Inferior parietal cortex (tissue), 1 donor: ENCODE results near the gene IGF2.

Experiments used
- DNase-seq: peaks from one replicate; pipeline ENCODE4 v3.0.0-alpha.2; 2016; ENCODE audit errors: extremely low spot score

Gene IGF2

DNA sequence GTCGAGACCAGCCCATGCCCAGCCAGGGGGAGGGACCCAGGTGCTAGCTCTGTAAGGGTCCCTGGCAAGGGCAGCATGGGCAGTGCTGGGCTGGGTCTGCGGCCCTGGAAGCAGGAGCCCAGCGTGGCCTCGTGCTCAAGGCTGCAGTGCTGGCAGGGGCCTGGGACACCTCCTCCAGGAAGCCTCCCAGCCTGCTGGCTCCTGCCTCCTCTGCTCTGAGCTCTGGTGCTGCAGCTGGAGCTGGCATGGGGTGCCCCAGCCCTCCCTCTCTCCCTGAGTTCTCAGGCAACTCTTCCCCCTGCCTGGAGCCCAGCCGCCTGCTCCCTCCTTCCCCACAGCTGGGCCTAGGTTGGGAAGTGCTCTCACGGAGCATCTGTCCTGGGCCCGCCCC is 15.0 kb upstream of the IGF2 start:
- DNase-seq: no peak

DNA sequence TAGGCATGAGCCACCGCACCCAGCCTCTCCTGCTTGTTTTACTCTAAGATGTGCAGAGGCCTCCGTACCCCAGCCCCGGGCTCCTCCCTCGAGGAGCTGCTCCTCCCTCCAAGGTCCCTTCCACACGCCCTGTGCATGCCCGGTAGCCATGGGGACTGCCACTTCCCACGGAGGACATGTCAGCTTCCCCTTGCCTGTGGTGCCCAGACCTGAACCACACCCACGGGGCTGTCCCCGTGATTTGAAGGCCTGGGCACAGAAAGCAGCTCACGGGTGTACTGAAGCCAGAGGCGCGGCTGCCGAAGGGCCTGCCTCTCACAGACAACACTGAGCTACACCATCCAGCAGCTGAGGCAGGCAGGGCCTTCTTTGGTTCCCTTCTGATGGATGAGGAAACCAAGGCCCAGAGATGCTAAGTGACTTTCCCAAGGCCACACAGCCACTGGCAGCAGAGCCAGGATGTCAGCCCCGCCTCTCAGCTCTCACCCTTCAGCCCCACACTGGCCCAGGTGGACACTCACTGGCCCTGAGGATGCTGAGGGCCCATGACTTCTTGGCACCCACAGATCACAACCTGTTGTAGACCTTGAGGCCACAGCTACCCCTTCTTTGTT is 14.5 kb upstream of the IGF2 start:
- no peak for DNase-seq

DNA sequence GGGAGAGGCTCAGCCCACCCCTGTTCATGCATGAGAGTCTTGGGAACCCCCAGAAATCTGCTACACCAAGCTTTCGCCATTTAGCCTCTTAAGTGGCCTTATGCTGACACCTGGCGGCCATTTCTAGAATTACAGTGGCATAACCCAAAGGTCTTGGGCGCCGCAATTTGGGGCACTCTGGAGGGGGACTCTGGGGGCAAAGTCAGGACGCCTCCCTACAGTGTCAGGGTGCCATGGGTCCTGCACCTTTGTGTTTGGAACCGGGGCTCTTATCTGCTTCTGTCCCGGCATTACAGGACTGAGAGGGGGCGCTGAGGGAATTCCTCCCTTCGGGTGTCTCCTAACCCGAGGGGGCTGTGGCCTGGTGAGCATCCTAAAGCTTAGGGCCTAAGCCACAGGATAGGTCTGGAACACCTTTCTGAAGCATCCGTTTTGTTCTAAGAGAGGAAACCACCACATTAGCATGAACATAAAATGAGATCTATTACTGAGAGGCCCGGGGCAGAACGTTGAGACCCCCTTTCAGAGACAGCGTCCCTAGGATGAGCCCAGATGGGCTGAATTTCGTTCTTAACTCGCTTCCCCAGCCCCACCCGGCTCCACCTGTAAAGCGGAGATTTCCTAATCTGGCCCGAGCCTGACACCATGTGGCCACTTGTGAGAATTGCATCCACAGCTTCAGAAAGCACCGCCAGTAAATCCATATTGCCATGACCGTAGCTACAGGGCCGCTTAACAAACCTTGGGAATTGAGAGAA is 12.5 kb upstream of the IGF2 start:
- peak; percentile 87 for DNase-seq

DNA sequence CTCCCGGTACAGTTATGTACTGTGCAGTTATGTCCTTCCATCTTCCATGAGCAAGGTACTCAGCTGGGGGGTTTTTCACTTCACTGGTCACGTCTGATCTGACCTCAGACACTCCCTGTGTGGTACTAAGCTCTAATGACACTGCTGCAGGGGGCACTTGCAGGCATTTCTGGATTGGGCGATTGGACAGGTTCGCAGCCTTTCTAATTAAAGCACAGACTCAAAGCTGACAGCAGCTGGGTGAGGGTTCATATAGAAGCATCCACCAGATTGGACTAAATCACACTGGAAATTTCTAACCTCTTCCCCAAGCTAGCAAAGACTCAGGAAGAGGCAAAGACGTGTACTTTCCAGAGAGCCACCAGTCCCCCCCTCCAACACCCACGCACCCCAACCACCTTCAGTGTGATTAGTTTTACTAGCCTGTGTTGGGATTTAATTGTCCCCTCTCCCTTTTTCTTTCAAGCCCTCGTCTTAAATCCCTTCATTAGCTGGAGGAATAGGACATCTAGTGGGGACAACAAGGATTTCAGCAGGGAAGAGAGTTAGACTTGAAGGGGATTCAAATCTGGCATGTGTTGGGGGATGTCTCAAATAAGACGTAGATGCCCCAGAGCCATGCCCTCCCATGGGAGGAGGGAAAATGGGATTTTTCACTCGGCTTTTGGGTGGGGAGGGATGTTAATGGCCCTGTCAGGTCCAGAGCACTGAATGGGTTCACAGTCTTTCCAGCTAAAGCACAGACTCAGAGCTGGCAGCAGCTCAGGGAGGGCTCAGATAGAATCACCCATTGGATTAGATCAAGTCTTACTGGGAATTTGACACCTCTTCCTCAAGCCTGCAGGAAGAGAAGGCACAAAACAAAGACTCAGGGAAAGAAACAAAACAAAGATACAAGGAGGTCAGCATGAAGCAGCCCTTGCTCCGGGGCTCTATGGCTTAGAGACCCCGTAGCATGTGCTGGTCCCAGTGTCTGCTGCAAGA is 11.0 kb upstream of the IGF2 start:
- DNase-seq: peak; percentile 17

DNA sequence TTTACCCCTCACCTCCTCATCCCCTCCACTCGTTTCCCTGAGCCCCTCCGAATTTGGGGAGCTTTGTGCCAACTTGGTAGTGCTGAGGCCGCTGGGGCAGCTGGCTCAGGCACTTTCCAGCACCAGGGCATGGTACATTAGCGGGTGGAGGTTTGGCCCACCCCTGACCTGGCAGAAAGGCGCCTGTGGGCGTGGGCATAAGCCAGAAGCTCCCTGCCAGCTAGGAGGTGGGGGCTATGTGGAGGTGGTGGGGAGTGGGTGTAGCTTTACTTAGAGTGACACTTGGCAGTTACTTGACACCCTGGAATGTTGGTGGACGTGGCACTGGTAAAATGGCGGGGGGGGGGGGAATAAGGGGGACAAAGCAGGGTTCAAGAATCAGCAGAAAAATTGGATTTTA is 10.3 kb upstream of the IGF2 start:
- no peak for DNase-seq

DNA sequence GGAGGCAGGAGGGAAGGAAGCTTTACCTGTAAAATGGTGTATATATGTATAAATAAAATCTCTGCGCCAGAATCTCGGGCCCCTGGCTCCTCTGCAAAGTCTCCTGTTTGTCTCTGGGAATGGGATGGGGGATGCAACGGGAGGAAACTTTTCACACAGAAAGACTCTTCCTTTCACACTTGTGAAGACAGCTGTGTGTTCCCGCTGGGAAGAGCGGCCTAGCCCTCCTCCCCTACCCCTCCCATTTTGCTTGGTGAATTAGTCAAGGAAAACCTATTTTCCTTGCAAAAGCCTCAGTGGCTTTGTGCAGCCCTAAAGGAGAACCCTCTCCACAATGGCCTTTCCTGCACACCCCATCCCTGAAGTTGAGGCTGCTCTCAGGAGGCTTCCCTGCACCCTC is 9.4 kb upstream of the IGF2 start:
- no peak for DNase-seq

DNA sequence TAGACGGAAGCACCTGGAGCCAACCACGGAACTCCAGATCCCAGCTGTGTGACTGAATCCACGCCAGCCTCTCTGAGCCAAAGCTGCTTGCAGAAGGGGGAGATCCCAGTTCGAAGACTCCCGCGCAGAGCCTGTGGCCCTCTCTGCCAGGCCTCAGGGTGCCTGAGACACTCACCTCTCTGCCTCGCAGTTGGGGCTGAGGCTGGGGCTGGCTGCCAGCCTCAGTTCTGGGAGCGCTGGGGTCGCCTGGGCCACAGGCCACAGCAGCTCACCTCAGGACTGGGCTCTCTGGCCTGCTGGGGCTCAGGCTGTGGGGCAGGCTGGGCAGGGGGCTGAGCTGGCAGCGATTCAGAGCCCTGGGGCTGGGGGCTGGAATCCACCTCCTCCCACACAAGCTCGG is 8.2 kb upstream of the IGF2 start:
- no peak for DNase-seq

DNA sequence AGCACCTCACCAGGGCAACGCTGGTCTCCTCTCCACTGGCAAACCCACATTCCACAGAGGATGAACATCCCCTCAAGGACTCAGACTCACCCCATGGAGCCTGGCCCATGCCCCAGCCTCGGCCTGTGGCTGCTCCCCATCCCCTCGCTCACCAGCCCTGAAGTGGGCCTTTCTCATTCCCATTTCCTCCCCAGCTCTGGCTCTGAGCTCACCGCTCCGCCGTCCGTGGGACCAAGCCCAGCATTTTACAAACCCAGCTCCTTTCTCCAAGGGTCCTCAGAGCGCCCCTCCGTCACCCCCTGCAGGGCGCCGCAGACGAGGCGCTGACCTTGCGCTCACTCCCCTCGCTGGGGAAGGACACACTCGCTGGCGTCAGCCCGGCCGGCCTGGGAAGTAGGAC is 6.9 kb upstream of the IGF2 start:
- no peak for DNase-seq

DNA sequence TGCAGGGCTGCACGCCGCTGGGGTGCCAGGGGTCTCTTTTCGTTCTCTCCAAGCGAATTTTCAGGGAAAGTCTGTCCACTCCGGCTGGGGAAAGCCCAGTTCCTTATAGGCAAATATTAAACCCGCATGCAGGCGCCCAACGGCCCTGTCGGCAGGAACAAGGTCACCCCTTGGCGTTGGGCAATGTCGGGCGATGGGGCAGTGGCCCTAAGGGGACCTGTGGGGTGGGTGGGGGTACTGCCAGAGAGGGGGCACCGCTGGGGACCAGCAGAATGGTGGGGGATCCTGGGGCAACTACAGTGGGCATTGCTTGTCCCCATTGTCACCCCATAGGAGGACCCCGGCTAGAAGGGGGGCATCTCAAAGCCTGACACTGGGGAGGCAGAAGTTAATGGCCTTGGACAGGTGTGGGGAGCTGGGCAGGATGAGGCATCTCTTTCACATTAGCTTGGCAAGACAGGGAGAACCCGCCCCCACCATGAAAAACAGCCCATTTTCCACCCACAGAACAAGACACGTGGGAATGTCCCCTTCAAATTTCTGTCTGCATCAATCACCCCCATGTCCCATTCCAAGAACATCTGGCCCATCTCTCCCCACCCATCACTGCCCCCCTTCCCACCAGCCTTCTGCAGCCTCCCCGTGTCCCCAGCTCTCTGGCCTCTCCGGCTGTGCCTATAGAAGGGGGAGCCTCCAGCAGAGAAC is 5.5 kb upstream of the IGF2 start:
- no peak for DNase-seq

DNA sequence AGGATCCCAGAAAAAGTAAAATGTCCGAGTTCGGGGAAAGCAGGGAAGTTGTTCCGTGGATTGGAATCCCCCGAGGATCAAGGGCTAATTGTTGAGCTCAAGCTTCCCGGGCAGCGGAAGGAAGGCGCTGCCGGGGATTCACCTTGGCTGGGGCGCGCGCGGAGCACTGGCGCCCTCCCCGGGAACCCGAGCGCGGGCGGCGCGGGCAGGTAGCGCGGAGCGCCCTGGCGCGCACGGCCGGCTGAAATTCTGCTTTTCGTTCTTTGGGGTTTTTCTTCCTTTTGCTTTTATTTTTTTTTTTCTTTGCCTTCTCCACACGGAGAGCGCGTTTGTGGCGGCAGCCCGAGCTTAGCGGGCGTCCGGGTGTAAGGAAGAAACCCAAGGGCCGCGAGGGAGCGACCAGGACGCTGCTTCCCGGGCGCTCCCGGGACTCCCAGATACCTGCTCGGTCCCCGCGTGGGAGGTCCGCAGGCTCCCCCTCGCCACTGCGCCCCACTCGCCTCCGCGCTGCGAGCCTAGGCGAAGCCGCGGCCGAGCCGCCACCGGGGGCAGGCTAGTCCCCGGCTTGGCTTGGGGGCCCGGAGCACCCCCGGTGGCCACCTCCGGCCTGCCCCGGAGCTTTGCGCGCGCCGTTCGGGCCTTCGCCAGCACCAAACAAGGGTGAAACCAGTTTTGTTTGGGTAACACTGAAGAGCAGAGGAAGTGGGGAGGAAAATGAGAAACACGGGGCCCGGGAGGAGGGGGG is 4.8 kb upstream of the IGF2 start:
- DNase-seq: no peak

DNA sequence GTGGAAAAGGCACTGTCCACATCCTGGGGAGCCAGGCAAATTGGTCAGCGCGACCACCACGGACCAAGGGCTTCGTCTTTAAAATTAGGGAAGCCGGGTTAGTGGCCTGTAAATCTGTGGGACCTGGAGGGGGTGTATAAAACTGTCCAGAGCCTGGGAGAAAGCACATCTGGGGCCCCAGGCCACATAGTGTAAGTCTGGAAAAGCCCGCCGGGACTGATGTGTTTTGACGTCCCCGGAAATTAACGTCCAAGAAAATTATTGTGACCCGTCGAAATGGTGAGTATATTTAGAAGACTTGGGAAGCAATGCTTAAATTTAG is 4.2 kb upstream of the IGF2 start:
- no peak for DNase-seq

DNA sequence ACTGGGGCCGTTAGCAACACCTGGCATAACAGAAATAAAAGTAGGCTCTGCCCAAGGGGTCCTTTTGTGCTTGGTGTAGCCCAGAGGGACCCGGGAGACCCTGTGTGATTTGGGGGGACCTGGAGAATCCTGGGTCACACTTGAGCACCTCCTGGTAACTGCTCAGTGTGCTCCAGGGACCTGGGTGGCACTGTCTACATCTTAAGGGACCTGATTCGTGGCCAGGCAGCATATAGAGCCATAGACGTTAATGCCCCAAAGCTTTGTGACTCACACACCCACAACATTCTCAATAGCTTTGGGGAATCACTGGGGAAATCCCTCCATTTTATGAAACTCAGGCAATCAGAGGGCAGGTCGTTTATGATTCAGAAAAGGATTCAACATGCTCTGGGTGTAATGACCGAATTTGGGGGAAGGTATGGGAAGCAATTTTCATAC is 3.6 kb upstream of the IGF2 start:
- DNase-seq: no peak

DNA sequence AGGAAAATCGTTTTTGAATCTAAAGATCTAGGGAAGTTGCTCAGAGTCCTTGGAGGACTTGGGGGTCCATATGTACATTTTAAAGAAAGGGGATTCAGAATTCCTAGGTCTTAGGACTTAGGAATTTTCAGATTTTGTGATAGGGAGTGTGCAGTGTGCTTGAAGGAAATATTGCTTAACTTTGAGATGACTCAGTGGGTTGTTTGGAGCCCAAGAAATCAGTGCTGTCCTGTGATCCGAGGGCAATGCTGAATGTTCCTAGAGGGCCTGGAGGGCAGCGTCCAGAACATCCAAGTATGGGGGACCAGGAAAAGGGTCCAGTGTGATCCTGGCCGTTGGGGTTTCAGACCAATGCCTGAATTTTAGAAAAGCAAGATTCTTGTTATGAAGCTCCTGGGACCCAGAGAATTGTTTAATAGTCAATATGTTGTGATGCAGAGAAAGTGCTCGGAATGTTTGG is 3.1 kb upstream of the IGF2 start:
- no peak for DNase-seq

DNA sequence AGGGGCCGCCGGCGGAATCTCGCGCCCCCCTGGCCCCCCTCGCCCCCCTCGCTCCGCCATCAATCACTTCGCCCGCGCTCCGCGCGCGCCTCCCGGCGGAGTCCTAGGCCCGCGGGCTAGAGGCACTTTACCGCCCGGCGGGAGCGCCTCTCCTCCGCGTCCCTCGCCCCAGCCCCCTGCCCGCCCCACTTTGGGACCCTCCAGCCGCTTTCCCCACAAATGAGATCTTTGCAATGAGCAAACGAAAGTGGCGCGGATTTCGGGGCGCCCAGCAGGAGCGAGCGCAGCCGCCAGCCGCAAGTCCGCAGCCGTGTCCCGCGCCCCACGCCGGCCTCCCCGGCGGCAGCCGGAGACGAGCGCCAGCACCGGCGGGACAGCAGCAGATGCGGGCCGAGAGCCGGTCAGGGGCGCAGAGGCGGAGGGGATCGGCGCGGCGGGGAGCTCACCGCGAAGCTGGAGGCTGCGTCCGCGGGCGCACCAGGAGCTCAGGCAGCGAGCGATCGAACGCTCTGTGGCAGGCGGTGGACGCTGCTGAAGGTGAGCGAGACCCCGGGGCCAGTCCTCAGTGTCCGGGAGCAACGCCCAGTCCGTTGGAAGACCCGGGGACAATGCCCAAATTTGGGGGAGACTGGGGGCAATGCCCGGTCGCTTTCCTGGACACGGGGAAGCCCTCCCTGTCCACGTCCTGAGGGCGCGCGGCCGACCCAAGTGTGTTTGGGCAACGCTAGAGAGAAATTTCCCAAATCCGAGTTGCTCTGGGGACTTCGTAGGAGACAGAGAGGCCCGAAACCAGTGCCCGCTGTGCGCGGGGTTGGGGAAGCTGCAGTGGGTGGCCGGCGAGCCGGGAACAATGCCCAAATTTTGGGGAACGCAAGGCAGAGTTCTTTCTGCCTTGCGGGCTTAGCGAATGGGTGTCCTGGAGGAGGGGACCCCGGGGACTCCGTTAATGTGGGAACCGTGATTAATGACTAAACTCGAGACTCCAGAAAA is 1.5 kb upstream of the IGF2 start:
- no peak for DNase-seq

DNA sequence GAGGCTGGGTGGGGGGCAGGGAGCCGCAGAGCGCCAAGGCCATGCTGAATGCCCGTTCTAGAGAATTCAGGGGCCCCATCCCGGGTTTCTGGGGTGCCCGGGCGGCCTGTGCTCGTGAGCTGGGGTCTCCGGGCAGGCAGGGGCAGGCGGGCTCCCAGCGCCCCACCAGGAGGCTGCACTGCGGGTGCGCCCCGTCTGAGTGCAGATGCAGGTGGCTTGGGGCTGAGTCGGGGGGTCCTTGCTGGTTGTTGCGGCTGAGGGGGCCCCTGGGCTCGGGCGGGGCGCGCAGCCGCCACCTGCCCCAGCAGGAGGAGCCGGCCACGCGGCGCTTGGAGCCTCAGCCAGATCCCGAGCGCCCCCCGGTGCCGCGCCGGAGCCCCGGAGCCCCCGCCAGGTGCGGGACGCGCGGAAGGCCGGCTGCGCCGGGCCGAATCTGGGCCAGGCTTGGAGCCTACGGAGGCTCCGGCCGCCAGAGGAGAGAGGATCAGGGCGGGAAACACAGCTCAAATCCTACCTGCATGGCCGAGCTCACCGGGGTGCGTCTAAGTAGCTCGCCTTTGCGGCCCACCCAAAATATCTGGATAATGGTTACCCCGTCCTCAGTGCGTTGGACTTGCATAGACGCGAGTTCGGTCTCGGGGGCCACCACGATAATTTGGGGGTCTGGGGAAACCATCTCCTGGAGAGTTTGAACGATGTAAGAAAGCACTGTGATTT is 590 bp upstream of the IGF2 start:
- DNase-seq: no peak

DNA sequence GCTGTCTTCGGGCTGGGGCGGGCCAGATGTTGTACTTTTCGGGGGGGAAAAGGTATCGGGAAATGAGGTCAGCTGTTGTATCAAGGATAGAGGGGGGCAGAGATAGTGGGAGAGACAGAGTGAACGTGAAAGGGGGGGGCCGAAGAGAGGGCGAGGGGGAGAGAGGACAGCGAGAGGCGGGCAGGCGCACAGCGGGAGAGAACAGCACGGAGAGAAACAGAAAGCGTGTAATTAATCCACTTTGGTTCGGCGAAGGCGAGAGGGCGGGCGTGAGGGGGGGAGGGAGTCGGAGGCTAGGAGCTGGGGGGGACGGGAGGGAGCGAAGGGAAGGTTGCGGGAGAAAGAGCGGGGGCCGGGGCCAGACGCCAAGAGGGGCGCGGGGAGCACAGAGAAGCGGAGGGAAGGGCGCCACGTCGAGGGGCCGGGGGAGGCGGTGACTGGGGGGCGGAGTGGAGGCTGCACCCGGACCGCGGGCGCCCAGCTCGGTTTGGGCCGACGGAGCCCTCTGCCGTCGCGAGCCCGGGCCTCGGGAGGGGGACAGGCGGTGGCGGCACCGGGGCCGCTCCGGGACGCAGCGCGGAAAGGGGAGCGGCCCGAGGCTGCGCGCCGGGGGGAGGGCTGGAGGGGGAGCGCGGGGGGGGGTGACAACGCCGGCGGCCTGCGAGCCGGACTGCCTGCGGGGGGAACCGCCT is 612 bp downstream of the IGF2 start:
- DNase-seq: no peak

DNA sequence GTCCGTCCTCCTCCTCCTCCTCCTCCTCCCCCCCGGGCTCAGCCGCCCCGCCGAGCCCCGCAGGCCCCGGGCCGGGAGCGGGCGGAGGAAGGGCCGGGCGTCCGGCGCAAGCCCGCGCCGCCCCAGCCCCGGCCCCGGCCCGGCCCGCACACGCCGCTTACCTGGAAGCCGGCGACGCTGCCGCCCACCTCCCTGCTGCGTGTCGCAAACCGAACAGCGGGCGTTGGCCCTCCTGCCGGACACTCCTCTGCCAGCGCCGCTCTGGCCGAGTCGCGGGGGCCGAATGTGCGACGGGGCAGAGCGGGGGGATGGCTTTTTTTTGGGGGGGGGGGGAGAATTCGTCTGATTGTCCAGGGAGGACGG is 1.1 kb downstream of the IGF2 start:
- no peak for DNase-seq

DNA sequence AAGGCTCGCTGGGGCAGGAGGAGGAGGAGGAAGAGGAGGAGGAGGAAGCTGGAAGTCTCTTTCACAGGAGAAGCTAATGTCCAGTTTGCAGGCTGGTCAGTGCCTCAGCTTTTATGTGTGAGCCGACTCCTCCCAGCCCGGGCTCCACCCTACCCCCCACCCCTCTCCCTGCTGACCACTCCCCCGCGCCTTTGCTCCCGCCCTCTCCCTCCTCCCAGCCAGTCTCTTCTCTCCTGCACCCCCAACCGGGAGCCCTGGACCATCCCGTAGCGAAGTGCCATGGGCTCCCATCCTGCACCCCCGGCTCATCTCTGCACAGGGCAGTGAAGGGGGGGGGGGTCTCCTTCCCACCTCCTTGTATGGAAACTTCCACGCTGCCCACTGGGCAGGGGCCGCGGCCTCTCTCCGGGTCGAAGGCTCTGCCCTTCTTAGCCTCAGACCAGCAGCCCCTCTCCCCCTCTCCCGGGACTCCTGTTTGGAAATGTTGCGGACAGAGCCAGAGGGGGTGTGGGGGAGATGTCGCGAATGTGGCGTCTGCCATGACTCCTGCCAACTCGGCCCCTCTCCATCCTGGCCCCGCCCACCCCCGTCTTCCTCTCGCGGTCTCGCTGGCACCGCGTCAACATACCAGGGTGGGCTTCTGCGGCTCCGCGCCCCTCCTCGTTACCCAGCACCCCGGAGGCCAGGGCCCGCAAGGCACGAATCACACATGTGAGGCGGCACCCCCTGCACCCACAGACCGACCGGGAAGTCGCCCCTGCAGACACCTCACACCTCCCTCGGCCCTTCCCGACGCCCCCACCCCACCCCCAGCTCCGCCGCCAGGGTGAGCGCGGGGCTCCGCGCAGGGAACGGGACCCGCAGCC is 1.8 kb downstream of the IGF2 start:
- DNase-seq: no peak
